Adrenal gland (tissue), 5 donors: ENCODE results near the gene PIK3C2G.

Experiments used
- POLR2A ChIP-seq, 2 donors: fragments of 450-650 bp; IDR thresholded peaks; one replicate each; pipeline ENCODE4 v1.6.1; 2017; ENCODE audit warnings: antibody characterized with exemption in 2 of 2, mild to moderate bottlenecking in 2 of 2, moderate library complexity in 1 of 2
- TF ChIP-seq, protein P1 (sequence below), 6 experiments: fragments of 450-650 bp in 4 of 6; fragments of 200-600 bp in 2 of 6; sonication (generic) in 1 of 6; IDR thresholded peaks; 1 replicate in 5 of 6; 2 replicates in 1 of 6; pipeline versions ENCODE4 v1.5.1 to v1.8.0; 2016 to 2021; ENCODE audit warnings: antibody characterized with exemption in 6 of 6, mild to moderate bottlenecking in 2 of 6, moderate library complexity in 1 of 6
- donor health status: DM: no; HTN: no; CAD: no.

DNA sequence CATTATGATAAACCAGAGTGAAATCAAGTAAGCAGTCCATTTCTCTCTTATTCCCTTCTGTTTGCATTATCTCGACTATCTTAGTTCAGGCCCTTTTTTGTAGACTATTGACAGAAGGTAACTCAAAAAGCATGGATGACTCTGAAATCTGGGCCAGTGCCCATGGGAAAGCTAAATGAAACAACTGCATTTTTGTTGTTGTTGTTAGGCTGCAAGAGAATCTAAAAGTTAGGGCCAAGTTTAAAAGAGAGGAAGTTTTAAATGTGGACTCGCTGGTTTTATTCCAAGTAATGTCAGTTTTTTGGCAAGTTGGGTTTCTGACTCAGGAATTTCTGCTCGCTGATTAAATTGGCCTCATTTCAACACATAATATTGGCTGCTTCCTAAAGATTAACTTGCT is 201.1 kb downstream of the PIK3C2G start:
- TF ChIP-seq POLR2A (IDR thresholded peaks at IDR 0.05) = no peak
- TF ChIP-seq, protein P1, sequence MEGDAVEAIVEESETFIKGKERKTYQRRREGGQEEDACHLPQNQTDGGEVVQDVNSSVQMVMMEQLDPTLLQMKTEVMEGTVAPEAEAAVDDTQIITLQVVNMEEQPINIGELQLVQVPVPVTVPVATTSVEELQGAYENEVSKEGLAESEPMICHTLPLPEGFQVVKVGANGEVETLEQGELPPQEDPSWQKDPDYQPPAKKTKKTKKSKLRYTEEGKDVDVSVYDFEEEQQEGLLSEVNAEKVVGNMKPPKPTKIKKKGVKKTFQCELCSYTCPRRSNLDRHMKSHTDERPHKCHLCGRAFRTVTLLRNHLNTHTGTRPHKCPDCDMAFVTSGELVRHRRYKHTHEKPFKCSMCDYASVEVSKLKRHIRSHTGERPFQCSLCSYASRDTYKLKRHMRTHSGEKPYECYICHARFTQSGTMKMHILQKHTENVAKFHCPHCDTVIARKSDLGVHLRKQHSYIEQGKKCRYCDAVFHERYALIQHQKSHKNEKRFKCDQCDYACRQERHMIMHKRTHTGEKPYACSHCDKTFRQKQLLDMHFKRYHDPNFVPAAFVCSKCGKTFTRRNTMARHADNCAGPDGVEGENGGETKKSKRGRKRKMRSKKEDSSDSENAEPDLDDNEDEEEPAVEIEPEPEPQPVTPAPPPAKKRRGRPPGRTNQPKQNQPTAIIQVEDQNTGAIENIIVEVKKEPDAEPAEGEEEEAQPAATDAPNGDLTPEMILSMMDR (IDR thresholded peaks at IDR 0.05) = no peak
